Measurements from ENCODE around the gene TNFRSF8.

DNA sequence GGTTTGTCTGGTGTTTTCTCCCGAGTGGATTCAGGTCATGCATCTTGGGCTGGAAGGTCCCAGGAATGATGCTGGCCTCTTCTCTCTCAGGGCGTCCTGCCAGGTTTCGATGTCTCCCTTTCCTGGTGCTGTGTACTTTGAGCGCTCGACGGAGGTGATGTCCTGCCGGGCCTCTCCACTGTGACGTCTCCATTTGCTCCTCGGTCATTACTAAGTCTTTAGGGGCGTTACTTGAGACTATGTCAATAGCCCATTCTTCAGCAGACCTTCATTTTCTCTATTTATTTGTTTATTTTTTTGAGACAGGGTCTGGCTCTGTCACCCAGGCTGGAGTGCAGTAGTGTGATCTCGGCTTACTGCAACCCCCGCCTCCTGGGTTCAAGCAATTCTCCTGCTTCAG, 66.5 kb downstream of the TNFRSF8 start:
- TF ChIP-seq PCBP1 (IDR thresholded peaks at IDR 0.05; ENCODE audit: borderline replicate concordance, low read depth, low read length) (no peak), CHD2 (IDR thresholded peaks at IDR 0.05; ENCODE audit: low read depth, low read length) (no peak), NFYB (CRISPR knock-in tag; IDR thresholded peaks at IDR 0.05) (no peak), PAWR (CRISPR knock-in tag; IDR thresholded peaks at IDR 0.05; ENCODE audit: borderline replicate concordance) (no peak), SPEN (CRISPR knock-in tag; IDR thresholded peaks at IDR 0.05; ENCODE audit: low read depth) (no peak), TFE3 (CRISPR knock-in tag; IDR thresholded peaks at IDR 0.05) (no peak)
